GM23248 (cell line): ENCODE data around the gene TTYH1.

ENCODE experiments used
- EZH2 ChIP-seq: fragments of 200-600 bp; sonication (generic); IDR thresholded peaks from 2 replicates; pipeline ENCODE4 v1.6.1; 2018; ENCODE audit warnings: antibody characterized with exemption, mild to moderate bottlenecking; ENCODE audit not compliant: insufficient read depth, poor library complexity, severe bottlenecking
- EZH2phosphoT487 ChIP-seq: fragments of 200-600 bp; sonication (generic); IDR thresholded peaks from 2 replicates; pipeline ENCODE4 v1.6.1; 2018; ENCODE audit warnings: antibody characterized with exemption, moderate library complexity, mild to moderate bottlenecking, low read depth; ENCODE audit not compliant: insufficient read depth

GRCh38 chr19:54429545-54430227 lies 14.4 kb downstream of the TTYH1 start:
- TF ChIP-seq EZH2 (no peak), EZH2phosphoT487 (no peak)
